Measurements from ENCODE around the gene SIPA1L3. TPM values are rescaled to one million over a fixed set of nuclear protein-coding genes. Genes with fewer than 3 reads are reported as not detected.

SIPA1L3 gene
- total RNA-seq, 1 donor from 2014 or later: 29.6 TPM

DNA sequence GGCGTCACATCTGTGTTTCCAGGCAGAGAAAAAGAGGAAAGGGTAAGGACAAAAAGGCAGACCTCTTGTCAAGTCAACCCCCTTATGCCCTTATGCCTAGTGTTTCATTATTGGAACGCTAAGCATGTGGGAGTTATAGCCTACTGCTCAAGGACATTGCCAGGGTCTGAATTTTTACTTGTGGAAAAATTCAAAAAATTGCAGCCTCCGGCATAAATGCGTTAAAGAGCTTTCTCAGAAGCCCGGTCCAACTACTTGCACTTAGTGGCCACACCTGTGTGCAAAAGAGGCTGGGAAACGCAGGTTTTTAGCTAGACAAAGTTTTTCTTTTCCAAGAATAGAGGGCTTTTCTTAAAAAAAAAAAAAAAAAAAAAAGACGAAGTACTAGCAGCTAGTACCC lies 177.2 kb downstream of the SIPA1L3 start:
- Mint-ChIP-seq H3K36me3 (ENCODE audit: low read depth, unreplicated experiment) (peaks cover 17% of the 10 kb centered on the region), H3K27ac (ENCODE audit: unreplicated experiment) (no peak overlapping the region), H3K4me1 (ENCODE audit: unreplicated experiment) (peaks cover 16% of the 10 kb centered on the region), H3K9me3 (ENCODE audit: unreplicated experiment) (no peaks in the 10 kb centered on the region), H3K27me3 (ENCODE audit: unreplicated experiment) (peaks cover 4% of the 10 kb centered on the region), H3K4me3 (ENCODE audit: unreplicated experiment) (no peak overlapping the region)
- DNase-seq (ENCODE audit: low spot score): no peak
- TF ChIP-seq, protein P1, sequence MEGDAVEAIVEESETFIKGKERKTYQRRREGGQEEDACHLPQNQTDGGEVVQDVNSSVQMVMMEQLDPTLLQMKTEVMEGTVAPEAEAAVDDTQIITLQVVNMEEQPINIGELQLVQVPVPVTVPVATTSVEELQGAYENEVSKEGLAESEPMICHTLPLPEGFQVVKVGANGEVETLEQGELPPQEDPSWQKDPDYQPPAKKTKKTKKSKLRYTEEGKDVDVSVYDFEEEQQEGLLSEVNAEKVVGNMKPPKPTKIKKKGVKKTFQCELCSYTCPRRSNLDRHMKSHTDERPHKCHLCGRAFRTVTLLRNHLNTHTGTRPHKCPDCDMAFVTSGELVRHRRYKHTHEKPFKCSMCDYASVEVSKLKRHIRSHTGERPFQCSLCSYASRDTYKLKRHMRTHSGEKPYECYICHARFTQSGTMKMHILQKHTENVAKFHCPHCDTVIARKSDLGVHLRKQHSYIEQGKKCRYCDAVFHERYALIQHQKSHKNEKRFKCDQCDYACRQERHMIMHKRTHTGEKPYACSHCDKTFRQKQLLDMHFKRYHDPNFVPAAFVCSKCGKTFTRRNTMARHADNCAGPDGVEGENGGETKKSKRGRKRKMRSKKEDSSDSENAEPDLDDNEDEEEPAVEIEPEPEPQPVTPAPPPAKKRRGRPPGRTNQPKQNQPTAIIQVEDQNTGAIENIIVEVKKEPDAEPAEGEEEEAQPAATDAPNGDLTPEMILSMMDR (IDR thresholded peaks at IDR 0.05; ENCODE audit: unreplicated experiment): no peak

DNA sequence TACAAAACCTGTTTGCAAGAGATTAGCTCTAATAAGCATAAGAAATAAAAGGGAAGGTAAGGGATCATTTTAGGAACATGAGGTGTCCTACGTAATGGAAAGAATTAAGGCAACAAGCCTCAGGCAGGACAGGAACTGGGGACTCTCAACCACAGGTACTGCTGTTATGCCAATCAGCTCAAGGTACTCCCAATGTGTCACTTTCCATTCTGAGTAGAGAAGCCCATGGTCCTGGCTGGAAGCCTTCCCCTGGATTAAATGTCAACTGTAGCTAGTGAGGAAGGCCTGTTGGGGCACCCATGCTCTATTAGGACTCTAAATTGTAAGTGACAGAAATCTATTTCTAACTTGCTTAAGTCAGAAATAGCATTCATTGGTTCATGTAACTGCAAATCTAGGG lies 182.4 kb downstream of the SIPA1L3 start:
- TF ChIP-seq, protein P1 (IDR thresholded peaks at IDR 0.05; ENCODE audit: unreplicated experiment): no peak
- DNase-seq (ENCODE audit: low spot score): no peak
- no peak overlapping the region for H3K27ac Mint-ChIP-seq (ENCODE audit: unreplicated experiment)
- H3K4me3 Mint-ChIP-seq (ENCODE audit: unreplicated experiment): no peak overlapping the region
- H3K27me3 Mint-ChIP-seq (ENCODE audit: unreplicated experiment): peaks cover 3% of the 10 kb centered on the region
- H3K36me3 Mint-ChIP-seq (ENCODE audit: low read depth, unreplicated experiment): peaks cover 12% of the 10 kb centered on the region
- no peaks in the 10 kb centered on the region for H3K9me3 Mint-ChIP-seq (ENCODE audit: unreplicated experiment)
- no peaks in the 10 kb centered on the region for H3K4me1 Mint-ChIP-seq (ENCODE audit: unreplicated experiment)

DNA sequence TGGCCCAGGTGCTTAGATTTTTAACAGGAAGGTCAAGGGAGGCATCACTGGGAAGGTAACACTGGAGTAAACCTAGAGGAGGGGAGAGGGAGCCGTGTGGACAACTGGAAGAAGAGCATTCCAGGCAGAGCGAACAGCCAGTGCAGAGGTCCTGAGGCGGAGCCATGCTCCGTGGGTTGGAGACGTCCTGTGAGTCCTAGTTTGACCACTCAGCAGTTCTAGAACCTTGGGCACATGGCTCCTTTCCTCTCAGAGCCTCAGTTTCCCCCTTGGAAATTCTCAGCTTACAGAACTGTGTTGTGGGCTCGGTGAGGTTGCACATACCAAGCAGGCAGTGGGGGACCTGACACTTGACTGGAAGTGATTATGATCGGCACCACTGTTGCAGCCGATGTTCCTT lies 186.1 kb downstream of the SIPA1L3 start:
- H3K27ac Mint-ChIP-seq (ENCODE audit: unreplicated experiment): no peak overlapping the region
- no peak overlapping the region for H3K4me3 Mint-ChIP-seq (ENCODE audit: unreplicated experiment)
- peaks cover 3% of the 10 kb centered on the region for H3K27me3 Mint-ChIP-seq (ENCODE audit: unreplicated experiment)
- DNase-seq (ENCODE audit: low spot score): no peak
- no peaks in the 10 kb centered on the region for H3K4me1 Mint-ChIP-seq (ENCODE audit: unreplicated experiment)
- TF ChIP-seq, protein P1 (IDR thresholded peaks at IDR 0.05; ENCODE audit: unreplicated experiment): no peak
- peaks cover 15% of the 10 kb centered on the region for H3K36me3 Mint-ChIP-seq (ENCODE audit: low read depth, unreplicated experiment)
- no peaks in the 10 kb centered on the region for H3K9me3 Mint-ChIP-seq (ENCODE audit: unreplicated experiment)

DNA sequence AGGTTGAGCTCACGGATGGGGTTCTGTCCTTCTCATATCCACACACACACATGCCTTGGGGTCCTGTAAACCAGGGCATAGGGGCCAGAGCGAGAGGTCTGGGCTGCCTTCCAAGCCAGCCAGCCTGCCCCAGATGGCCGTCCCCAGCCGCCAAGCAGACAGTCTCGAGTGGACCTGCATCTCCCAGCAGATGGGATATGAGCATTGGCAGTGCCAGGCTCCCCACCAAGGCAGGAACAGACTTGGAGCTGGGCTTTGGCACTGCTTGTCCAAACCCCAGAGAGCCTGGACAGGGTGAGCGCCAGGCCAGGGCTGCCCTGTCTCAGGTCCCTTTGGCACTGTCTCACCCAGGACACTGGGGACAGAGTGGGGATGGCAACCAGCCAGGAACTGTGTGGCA lies 186.6 kb downstream of the SIPA1L3 start:
- TF ChIP-seq, protein P1 (IDR thresholded peaks at IDR 0.05; ENCODE audit: unreplicated experiment): no peak

DNA sequence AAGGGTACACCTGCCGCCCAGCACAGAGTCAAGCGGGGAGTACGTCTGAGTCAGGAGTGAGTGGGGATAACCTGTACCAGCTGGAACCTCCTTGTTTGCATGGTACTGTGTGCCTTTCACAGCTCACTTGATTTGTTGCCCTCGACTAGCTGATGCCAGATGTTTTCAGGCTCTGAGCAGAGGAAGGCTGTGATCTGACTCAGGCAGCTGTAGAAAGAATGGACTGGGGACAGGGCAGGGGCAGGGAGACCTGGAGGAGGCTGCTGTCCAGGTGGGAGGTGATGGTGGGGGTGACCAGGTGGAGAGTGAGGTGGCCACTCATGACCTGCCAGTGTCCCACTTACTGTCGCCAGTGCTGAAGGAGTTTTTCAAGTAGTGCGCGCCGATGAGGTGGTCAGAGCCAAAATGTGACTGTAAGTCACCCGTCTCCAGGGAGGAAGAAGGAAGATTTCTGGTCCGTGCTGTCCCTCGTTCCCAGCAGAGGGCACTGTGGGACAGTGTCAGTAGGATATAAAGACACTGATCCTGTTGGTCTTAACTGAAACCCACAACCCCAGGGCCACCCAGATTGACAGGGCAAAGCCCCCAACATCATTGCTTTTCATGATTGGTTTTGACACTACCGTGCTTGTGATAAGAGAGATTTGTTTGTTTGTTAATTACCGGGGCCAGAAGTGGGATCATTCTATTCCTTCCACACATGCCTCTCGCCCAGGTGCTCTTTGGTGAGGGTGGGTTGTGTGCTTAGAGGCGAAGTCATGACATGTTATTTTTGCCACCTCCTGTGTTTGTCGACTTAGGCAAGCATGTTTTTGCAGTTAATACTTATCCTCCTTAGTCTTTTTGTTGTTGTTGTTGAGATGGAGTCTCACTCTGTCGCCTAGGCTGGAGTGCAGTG lies 188.7 kb downstream of the SIPA1L3 start:
- H3K9me3 Mint-ChIP-seq (ENCODE audit: unreplicated experiment): peaks cover 6% of the 10 kb centered on the region
- TF ChIP-seq, protein P1 (IDR thresholded peaks at IDR 0.05; ENCODE audit: unreplicated experiment): peak; percentile 56
- peak; percentile 72 for DNase-seq (ENCODE audit: low spot score)
- no peak overlapping the region for H3K4me3 Mint-ChIP-seq (ENCODE audit: unreplicated experiment)
- H3K27me3 Mint-ChIP-seq (ENCODE audit: unreplicated experiment): no peaks in the 10 kb centered on the region
- H3K36me3 Mint-ChIP-seq (ENCODE audit: low read depth, unreplicated experiment): peaks cover 18% of the 10 kb centered on the region
- no peak overlapping the region for H3K27ac Mint-ChIP-seq (ENCODE audit: unreplicated experiment)
- no peaks in the 10 kb centered on the region for H3K4me1 Mint-ChIP-seq (ENCODE audit: unreplicated experiment)

More for the DNA sequence above, 186.6 kb downstream of the SIPA1L3 start:
- DNase-seq (ENCODE audit: low spot score): no peak
- peaks cover 12% of the 10 kb centered on the region for H3K36me3 Mint-ChIP-seq (ENCODE audit: low read depth, unreplicated experiment)
- H3K4me3 Mint-ChIP-seq (ENCODE audit: unreplicated experiment): no peak overlapping the region
- no peaks in the 10 kb centered on the region for H3K4me1 Mint-ChIP-seq (ENCODE audit: unreplicated experiment)
- peaks cover 3% of the 10 kb centered on the region for H3K27me3 Mint-ChIP-seq (ENCODE audit: unreplicated experiment)
- no peaks in the 10 kb centered on the region for H3K9me3 Mint-ChIP-seq (ENCODE audit: unreplicated experiment)
- H3K27ac Mint-ChIP-seq (ENCODE audit: unreplicated experiment): no peak overlapping the region

Measured in endothelial cell (in vitro differentiated cells).